ENCODE measurements around the gene LIF. TPM values are rescaled to one million over a fixed set of nuclear protein-coding genes. Genes with fewer than 3 reads are reported as not detected.

Gene LIF
- total RNA-seq, 1 experiment from 2014 or later, result 34.4 TPM

- no peak for TF ChIP-seq POLR2AphosphoS5 (IDR thresholded peaks at IDR 0.05; ENCODE audit: low read depth, low read length)
- TF ChIP-seq SIN3A (IDR thresholded peaks at IDR 0.05; ENCODE audit: borderline replicate concordance, insufficient read depth, low read depth, low read length), result no peak
- TF ChIP-seq REST (IDR thresholded peaks at IDR 0.05; ENCODE audit: insufficient read depth in 1 of 2, low read depth in 2 of 2, low read length in 1 of 2), result no peak
- TF ChIP-seq TCF7L2 (IDR thresholded peaks at IDR 0.05; ENCODE audit: low read depth, low read length), result no peak
- no peak for TF ChIP-seq CTCF (IDR thresholded peaks at IDR 0.05)
- DNase-seq (ENCODE audit: low read depth, low spot score) (no peak), ATAC-seq (no peak)
- in situ Hi-C loops (cut with HindIII; ENCODE audit: low pct_unique_long_range_greater_than_20kb, low sequenced_read_pairs) (no loop called here), intact Hi-C loops (cut with micrococcal nuclease; ENCODE audit: unreplicated experiment) (no loop called here)
- no peak overlapping the region for H3K4me3 ChIP-seq (ENCODE audit: low read depth in 2 of 2, low read length in 2 of 2)
- H3K9me3 ChIP-seq (ENCODE audit: control insufficient read depth, insufficient read depth, low read depth, low read length), result no peaks in the 10 kb centered on the region
- H3K4me1 ChIP-seq (ENCODE audit: control insufficient read depth, insufficient read depth, low read length), result peaks cover 5% of the 10 kb centered on the region
- ChIA-PET CTCF (interaction anchor here (0.6 to 0.7 kb wide), 2 partner anchors 49 to 161 kb away, joined by 3 to 5 read pairs; no protein-coding TSS in a partner anchor), POLR2A (no interaction called here)
- no peaks in the 10 kb centered on the region for H3K27me3 ChIP-seq (ENCODE audit: control insufficient read depth, insufficient read depth, low read length)
- no peak overlapping the region for H3K27ac ChIP-seq (ENCODE audit: low read length)
- no TSS peak for BruUV-seq (replicated peaks)
- no peaks in the 10 kb centered on the region for H3K36me3 ChIP-seq (ENCODE audit: control insufficient read depth, insufficient read depth, low read length)
These were observed 18.7 kb upstream of the LIF start for GRCh38 chr22:30265131-30265720.

- no peak for ATAC-seq
- H3K27ac ChIP-seq (ENCODE audit: low read length), result no peak overlapping the region
- POLR2A ChIA-PET, result no interaction called here
These were observed 17.3 kb upstream of the LIF start for GRCh38 chr22:30263883-30264282.

More at GRCh38 chr22:30263883-30264282, 17.3 kb upstream of the LIF start:
- no peak overlapping the region for H3K4me3 ChIP-seq (ENCODE audit: low read depth in 2 of 2, low read length in 2 of 2)
- no peaks in the 10 kb centered on the region for H3K9me3 ChIP-seq (ENCODE audit: control insufficient read depth, insufficient read depth, low read depth, low read length)
- TF ChIP-seq POLR2AphosphoS5 (IDR thresholded peaks at IDR 0.05; ENCODE audit: low read depth, low read length) (no peak), TCF7L2 (IDR thresholded peaks at IDR 0.05; ENCODE audit: low read depth, low read length) (no peak), CTCF (IDR thresholded peaks at IDR 0.05) (no peak), REST (IDR thresholded peaks at IDR 0.05; ENCODE audit: insufficient read depth in 1 of 2, low read depth in 2 of 2, low read length in 1 of 2) (no peak), SIN3A (IDR thresholded peaks at IDR 0.05; ENCODE audit: borderline replicate concordance, insufficient read depth, low read depth, low read length) (no peak)
- no TSS peak for BruUV-seq (replicated peaks)
- H3K4me1 ChIP-seq (ENCODE audit: control insufficient read depth, insufficient read depth, low read length), result peaks cover 5% of the 10 kb centered on the region
- H3K36me3 ChIP-seq (ENCODE audit: control insufficient read depth, insufficient read depth, low read length), result no peaks in the 10 kb centered on the region
- intact Hi-C loops (cut with micrococcal nuclease; ENCODE audit: unreplicated experiment) (no loop called here), in situ Hi-C loops (cut with HindIII; ENCODE audit: low pct_unique_long_range_greater_than_20kb, low sequenced_read_pairs) (no loop called here)
- CTCF ChIA-PET, result interaction anchor here (1.2 kb wide), 1 partner anchor 24 kb away, joined by 4 read pairs; no protein-coding TSS in a partner anchor
- no peaks in the 10 kb centered on the region for H3K27me3 ChIP-seq (ENCODE audit: control insufficient read depth, insufficient read depth, low read length)
- no peak for DNase-seq (ENCODE audit: low read depth, low spot score)

Data from Panc1 (cell line).